GM15510 (cell line): ENCODE measurements around the gene STC2.

Experiments
- POLR2A ChIP-seq: IDR thresholded peaks from 3 replicates; pipeline ENCODE4 v1.6.1; 2011; ENCODE audit warnings: borderline replicate concordance; ENCODE audit not compliant: insufficient read length; ENCODE audit errors: extremely low read depth

The STC2 gene

GRCh38 chr5:173320259-173320658 is 8.0 kb downstream of the STC2 start:
- no peak for TF ChIP-seq POLR2A

DNA sequence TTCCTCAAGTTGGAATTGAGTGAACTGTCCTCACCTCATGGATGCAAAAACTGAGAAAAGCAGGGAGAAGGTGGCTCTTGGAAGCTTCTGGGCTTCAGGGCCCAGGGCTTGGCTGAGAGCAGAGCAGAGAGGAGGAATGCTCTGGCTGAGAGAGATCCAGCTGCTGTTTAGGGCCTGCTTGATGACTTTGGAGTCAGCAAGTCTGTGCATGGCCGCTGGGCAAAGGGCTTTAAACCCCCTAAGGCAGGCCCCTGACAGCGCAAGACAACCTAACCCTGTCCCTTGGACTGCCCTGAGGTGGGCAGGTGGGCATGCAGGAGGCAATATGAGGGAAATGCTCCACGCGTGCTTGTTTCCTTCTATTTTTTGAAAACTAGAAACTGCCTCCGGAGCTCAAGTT is 8.6 kb downstream of the STC2 start:
- TF ChIP-seq POLR2A = no peak

- no peak for TF ChIP-seq POLR2A
Measured at GRCh38 chr5:173318881-173319620, 9.2 kb downstream of the STC2 start.

DNA sequence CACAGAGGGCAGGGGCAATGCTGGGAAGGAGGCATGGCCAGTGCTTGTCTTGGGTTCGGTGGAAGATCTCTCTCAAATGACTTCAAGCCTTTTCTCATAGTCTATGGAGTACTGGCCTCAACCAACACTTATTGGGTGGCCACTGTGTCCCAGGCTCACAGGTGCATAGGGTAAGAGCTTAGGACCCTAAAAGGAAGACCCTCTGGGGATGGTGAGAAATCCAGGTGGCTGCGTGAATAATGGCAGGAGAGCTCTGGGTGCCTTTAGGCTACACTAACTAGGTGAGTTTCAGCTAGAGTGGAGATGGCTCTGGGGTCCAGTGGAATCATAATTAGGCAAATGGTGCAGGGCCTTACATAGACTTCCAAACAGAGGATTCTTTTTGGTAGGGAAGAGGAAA is 9.9 kb downstream of the STC2 start:
- TF ChIP-seq POLR2A = no peak

DNA sequence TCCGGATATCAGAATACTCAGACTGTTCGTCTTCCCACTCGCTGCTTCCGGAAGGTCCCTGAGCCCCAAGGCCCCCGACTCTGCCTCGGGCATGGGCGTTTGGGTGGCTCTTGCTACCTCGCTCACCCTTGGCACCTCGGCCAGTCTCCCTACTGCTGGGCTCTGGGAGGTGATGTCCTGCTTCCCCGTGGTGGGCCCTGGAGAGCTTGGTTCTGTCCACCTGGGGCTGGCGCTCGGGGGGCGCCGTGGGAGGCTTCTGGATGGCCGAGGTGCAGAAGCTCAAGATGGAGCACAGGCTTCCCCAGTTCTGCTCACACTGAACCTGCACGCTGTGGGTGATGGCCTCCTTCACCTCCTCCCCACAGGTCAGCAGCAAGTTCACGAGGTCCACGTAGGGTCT is 10.4 kb downstream of the STC2 start:
- no peak for TF ChIP-seq POLR2A

- TF ChIP-seq POLR2A = no peak
Measured at GRCh38 chr5:173317091-173317730, 11.0 kb downstream of the STC2 start.

- no peak for TF ChIP-seq POLR2A
Measured at GRCh38 chr5:173316339-173317020, 11.7 kb downstream of the STC2 start.

DNA sequence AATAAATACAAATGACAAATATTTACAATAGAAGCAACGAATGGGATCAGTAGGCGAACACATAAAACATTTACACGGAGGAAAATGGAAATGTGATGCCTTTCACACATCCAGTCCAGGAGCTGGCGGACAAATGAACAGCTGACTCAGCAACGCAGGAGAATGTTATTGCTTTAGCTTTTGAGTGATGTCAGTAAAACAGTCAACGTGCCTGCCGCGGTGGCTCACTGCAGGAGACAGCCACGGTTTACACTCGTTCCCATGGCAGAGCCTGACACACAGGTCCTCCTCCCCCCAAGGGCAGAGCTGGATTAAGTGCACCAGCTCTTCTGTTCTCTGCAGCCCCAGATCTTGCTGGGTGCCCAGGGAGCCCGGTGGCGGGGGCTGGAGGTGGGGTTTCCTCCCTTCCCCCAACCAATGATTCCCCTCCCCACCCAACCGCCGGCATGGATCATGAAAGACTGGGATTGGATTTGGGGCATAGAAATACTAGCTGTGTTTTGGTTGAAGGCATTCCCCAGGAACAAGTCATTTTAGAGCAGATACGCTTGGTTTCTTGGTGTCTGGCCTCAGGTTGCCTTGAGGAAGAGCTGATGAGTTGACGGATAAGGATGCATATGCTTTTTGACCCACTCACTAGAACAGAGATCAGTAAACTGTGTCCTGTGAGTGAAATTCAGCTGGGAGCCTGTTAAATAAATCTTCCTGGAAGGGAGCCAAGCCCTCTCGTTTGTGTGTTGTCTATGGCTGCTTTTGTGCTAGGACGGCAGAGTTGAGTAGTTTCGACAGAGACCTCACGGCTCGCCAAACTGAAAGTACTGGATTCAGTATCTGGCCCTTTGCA is 12.5 kb downstream of the STC2 start:
- TF ChIP-seq POLR2A = no peak

GRCh38 chr5:173314166-173314952 is 13.9 kb downstream of the STC2 start:
- TF ChIP-seq POLR2A = no peak

- no peak for TF ChIP-seq POLR2A
Measured at GRCh38 chr5:173313351-173313801, 14.8 kb downstream of the STC2 start.

GRCh38 chr5:173312821-173313220 is 15.4 kb downstream of the STC2 start:
- no peak for TF ChIP-seq POLR2A

GRCh38 chr5:173311818-173312585 is 16.2 kb downstream of the STC2 start:
- TF ChIP-seq POLR2A = no peak
